Measurements from ENCODE around the gene DNM1.

The DNM1 gene

DNA sequence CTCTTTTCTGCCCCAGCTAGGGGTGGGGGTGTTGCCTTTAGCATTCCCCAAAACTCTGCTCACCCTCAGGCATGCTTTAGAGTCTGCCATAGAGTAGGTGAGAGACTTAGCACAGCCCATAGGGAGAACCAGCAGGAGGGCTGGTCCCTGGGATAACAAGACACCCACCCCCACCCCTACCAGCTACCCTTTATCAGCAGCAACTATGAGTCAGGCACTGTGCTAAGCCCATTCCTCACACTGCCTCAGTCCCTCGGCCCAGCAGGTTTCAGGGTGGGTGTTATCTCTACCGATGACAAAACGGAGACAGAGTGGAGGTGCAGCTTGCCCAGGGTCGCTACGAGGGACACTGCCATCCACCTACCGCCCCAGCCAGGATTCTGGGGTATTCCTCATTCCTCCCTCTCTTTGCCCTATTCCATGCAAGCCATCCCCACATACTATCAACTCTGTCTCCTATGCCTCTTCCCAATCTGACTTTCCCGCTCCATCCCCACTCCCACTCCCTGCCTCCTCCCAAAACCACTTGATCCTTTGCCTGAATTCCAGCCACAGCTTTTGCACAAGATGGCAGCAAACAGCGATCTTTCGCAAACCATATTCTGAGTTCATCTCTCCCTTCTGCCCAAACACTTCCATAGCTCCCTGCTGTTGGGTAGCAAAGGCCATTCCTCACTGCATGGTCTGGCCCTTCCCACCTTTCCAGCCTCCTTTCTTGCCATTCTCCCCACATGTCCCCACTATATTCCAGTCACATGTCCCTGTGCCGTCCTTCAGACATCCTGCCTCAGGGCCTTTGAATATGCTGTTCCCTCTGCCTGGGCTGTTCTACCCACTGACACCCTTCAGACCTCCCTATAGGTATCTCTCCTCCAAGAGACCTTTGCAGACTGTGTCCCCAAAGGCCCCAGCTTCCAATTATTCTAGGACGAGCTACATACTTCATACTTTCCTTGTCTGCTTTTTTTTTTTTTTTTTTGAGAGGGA, 16.9 kb upstream of the DNM1 start:
- TF ChIP-seq SP1 (IDR thresholded peaks at IDR 0.05) (no peak), CTBP1 (IDR thresholded peaks at IDR 0.05; ENCODE audit: borderline replicate concordance) (no peak), NFRKB (IDR thresholded peaks at IDR 0.05) (no peak), HDGF (IDR thresholded peaks at IDR 0.05; ENCODE audit: borderline replicate concordance) (no peak), FOXM1 (IDR thresholded peaks at IDR 0.05; ENCODE audit: borderline replicate concordance) (no peak), L3MBTL2 (conservative IDR thresholded peaks at IDR 0.05) (no peak), FOXK2 (IDR thresholded peaks at IDR 0.05) (no peak), ZNF384 (IDR thresholded peaks at IDR 0.05) (no peak), ARNT (IDR thresholded peaks at IDR 0.05) (no peak), SUZ12 (IDR thresholded peaks at IDR 0.05) (no peak), ELF4 (IDR thresholded peaks at IDR 0.05) (no peak), BHLHE40 (IDR thresholded peaks at IDR 0.05; ENCODE audit: borderline replicate concordance) (no peak)
- TF ChIP-seq, protein P1, sequence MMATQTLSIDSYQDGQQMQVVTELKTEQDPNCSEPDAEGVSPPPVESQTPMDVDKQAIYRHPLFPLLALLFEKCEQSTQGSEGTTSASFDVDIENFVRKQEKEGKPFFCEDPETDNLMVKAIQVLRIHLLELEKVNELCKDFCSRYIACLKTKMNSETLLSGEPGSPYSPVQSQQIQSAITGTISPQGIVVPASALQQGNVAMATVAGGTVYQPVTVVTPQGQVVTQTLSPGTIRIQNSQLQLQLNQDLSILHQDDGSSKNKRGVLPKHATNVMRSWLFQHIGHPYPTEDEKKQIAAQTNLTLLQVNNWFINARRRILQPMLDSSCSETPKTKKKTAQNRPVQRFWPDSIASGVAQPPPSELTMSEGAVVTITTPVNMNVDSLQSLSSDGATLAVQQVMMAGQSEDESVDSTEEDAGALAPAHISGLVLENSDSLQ (IDR thresholded peaks at IDR 0.05): no peak
- ChIA-PET POLR2A (interaction anchor here (1.2 kb wide), 1 partner anchor 90 kb away, joined by 3 read pairs; the partner anchor contains the start of genes GOLGA2 and SWI5), CTCF (interaction anchor here (0.6 kb wide), 2 partner anchors 69 to 229 kb away, joined by 3 to 9 read pairs; no protein-coding TSS in a partner anchor)
- DNase-seq (ENCODE audit: extremely low spot score): no peak

- POLR2A ChIA-PET: no interaction called here
- TF ChIP-seq LEF1 (IDR thresholded peaks at IDR 0.05; ENCODE audit: borderline replicate concordance) (no peak), NFRKB (IDR thresholded peaks at IDR 0.05) (no peak), CTBP1 (IDR thresholded peaks at IDR 0.05; ENCODE audit: borderline replicate concordance) (no peak), ELF4 (IDR thresholded peaks at IDR 0.05) (no peak), FOXA1 (IDR thresholded peaks at IDR 0.05) (no peak), HDGF (IDR thresholded peaks at IDR 0.05; ENCODE audit: borderline replicate concordance) (no peak), ZNF384 (IDR thresholded peaks at IDR 0.05) (no peak), FOXM1 (IDR thresholded peaks at IDR 0.05; ENCODE audit: borderline replicate concordance) (no peak), TARDBP (IDR thresholded peaks at IDR 0.05) (no peak), SP1 (IDR thresholded peaks at IDR 0.05) (no peak), FOXK2 (IDR thresholded peaks at IDR 0.05) (no peak)
- TF ChIP-seq, protein P1 (IDR thresholded peaks at IDR 0.05): no peak
- no peak for DNase-seq (ENCODE audit: extremely low spot score)
- CTCF ChIA-PET: no interaction called here
These were observed 15.8 kb upstream of the DNM1 start for GRCh38 chr9:128187361-128187760.

GRCh38 chr9:128188209-128188608, 15.0 kb upstream of the DNM1 start:
- TF ChIP-seq ZNF384 (IDR thresholded peaks at IDR 0.05) (no peak), FOXA1 (IDR thresholded peaks at IDR 0.05) (no peak), ARNT (IDR thresholded peaks at IDR 0.05) (no peak), HDGF (IDR thresholded peaks at IDR 0.05; ENCODE audit: borderline replicate concordance) (no peak), CTBP1 (IDR thresholded peaks at IDR 0.05; ENCODE audit: borderline replicate concordance) (no peak), LEF1 (IDR thresholded peaks at IDR 0.05; ENCODE audit: borderline replicate concordance) (no peak), L3MBTL2 (conservative IDR thresholded peaks at IDR 0.05) (no peak), BHLHE40 (IDR thresholded peaks at IDR 0.05; ENCODE audit: borderline replicate concordance) (no peak), SUZ12 (IDR thresholded peaks at IDR 0.05) (no peak)
- POLR2A ChIA-PET: no interaction called here
- CTCF ChIA-PET: no interaction called here
- DNase-seq (ENCODE audit: extremely low spot score): no peak

GRCh38 chr9:128190013-128190412, 13.2 kb upstream of the DNM1 start:
- ChIA-PET POLR2A (interaction anchor here (1.0 to 1.8 kb wide), 4 partner anchors 10 to 22 kb away, joined by 4 read pairs; no protein-coding TSS in a partner anchor), CTCF (interaction anchor here (0.6 kb wide), 1 partner anchor 110 kb away, joined by 3 read pairs; no protein-coding TSS in a partner anchor)
- TF ChIP-seq SUZ12 (IDR thresholded peaks at IDR 0.05) (no peak), LEF1 (IDR thresholded peaks at IDR 0.05; ENCODE audit: borderline replicate concordance) (no peak)
- TF ChIP-seq, protein P1 (IDR thresholded peaks at IDR 0.05): no peak
- DNase-seq (ENCODE audit: extremely low spot score): no peak

GRCh38 chr9:128190516-128191405, 12.4 kb upstream of the DNM1 start:
- no peak for DNase-seq (ENCODE audit: extremely low spot score)
- ChIA-PET POLR2A (interaction anchor here (0.6 to 1.8 kb wide), 8 partner anchors 9 to 65 kb away, joined by 3 to 4 read pairs (median 4); no protein-coding TSS in a partner anchor), CTCF (interaction anchor here (0.6 kb wide), 1 partner anchor 110 kb away, joined by 3 read pairs; no protein-coding TSS in a partner anchor)
- TF ChIP-seq SP1 (IDR thresholded peaks at IDR 0.05) (no peak), CTBP1 (IDR thresholded peaks at IDR 0.05; ENCODE audit: borderline replicate concordance) (no peak), BHLHE40 (IDR thresholded peaks at IDR 0.05; ENCODE audit: borderline replicate concordance) (no peak), NFRKB (IDR thresholded peaks at IDR 0.05) (no peak), FOXM1 (IDR thresholded peaks at IDR 0.05; ENCODE audit: borderline replicate concordance) (no peak), FOXA1 (IDR thresholded peaks at IDR 0.05) (no peak)
- TF ChIP-seq, protein P1 (IDR thresholded peaks at IDR 0.05): no peak

All from HEK293T (cell line).